IPS-15b (cell line): Measurements from ENCODE around the gene PNKD.
A peak's percentile ranks its signal among the peaks of the same experiment; 100 is the strongest.
"Not testable (repeated sequence)": the region's sequence is repeated elsewhere in the genome, so short reads cannot be mapped to it uniquely, and the experiment has no call there.

Experiments
- H3K27me3 ChIP-seq: one replicate; pipeline ENCODE4 v1.6.1; 2013; ENCODE audit warnings: low read length; ENCODE audit not compliant: control insufficient read depth, insufficient read depth
- H3K36me3 ChIP-seq: one replicate; pipeline ENCODE4 v1.6.1; 2013; ENCODE audit warnings: low read length; ENCODE audit not compliant: control insufficient read depth, insufficient read depth
- H3K4me1 ChIP-seq: one replicate; pipeline ENCODE4 v1.6.1; 2013; ENCODE audit warnings: mild to moderate bottlenecking, low read length; ENCODE audit not compliant: control insufficient read depth, insufficient read depth
- H3K4me3 ChIP-seq: one replicate; pipeline ENCODE4 v1.5.1; 2013; ENCODE audit warnings: low read depth, low read length
- H3K9ac ChIP-seq: one replicate; pipeline ENCODE4 v1.6.1; 2013; ENCODE audit warnings: low read depth, mild to moderate bottlenecking, low read length
- H3K9me3 ChIP-seq: one replicate; pipeline ENCODE4 v1.6.1; 2013; ENCODE audit warnings: mild to moderate bottlenecking, low read length; ENCODE audit not compliant: control insufficient read depth, insufficient read depth

Gene PNKD

GRCh38 chr2:218266316-218266979, 3.9 kb upstream of the PNKD start:
- no peak overlapping the region for H3K9ac ChIP-seq
- peaks cover 4% of the 10 kb centered on the region for H3K4me1 ChIP-seq
- H3K36me3 ChIP-seq = peaks cover 33% of the 10 kb centered on the region
- H3K9me3 ChIP-seq = no peaks in the 10 kb centered on the region
- H3K4me3 ChIP-seq = no peak overlapping the region
- no peaks in the 10 kb centered on the region for H3K27me3 ChIP-seq

GRCh38 chr2:218267259-218267658, 3.1 kb upstream of the PNKD start:
- H3K9ac ChIP-seq = no peak overlapping the region
- H3K36me3 ChIP-seq = peaks cover 33% of the 10 kb centered on the region
- H3K27me3 ChIP-seq = no peaks in the 10 kb centered on the region
- H3K4me1 ChIP-seq = peaks cover 3% of the 10 kb centered on the region
- no peaks in the 10 kb centered on the region for H3K9me3 ChIP-seq
- H3K4me3 ChIP-seq = no peak overlapping the region

- Histone ChIP-seq H3K27me3 (no peaks in the 10 kb centered on the region), H3K4me1 (peaks cover 3% of the 10 kb centered on the region), H3K9ac (peak overlapping the region; percentile 87), H3K9me3 (no peaks in the 10 kb centered on the region), H3K36me3 (peaks cover 40% of the 10 kb centered on the region), H3K4me3 (peak overlapping the region; percentile 92)
Observed at GRCh38 chr2:218270721-218271486, 585 bp downstream of the PNKD start.

- no peaks in the 10 kb centered on the region for H3K27me3 ChIP-seq
- peaks cover 3% of the 10 kb centered on the region for H3K4me1 ChIP-seq
- H3K9me3 ChIP-seq = no peaks in the 10 kb centered on the region
- H3K9ac ChIP-seq = peak overlapping the region; percentile 87
- H3K4me3 ChIP-seq = peak overlapping the region; percentile 92
- H3K36me3 ChIP-seq = peaks cover 36% of the 10 kb centered on the region
Observed at GRCh38 chr2:218271487-218271797, 1.1 kb downstream of the PNKD start.

GRCh38 chr2:218271865-218272530, 1.7 kb downstream of the PNKD start:
- Histone ChIP-seq H3K36me3 (peaks cover 38% of the 10 kb centered on the region), H3K9me3 (no peaks in the 10 kb centered on the region), H3K4me1 (peaks cover 3% of the 10 kb centered on the region), H3K4me3 (no peak overlapping the region), H3K9ac (no peak overlapping the region), H3K27me3 (no peaks in the 10 kb centered on the region)

GRCh38 chr2:218272531-218273212, 2.4 kb downstream of the PNKD start:
- Histone ChIP-seq H3K36me3 (peaks cover 33% of the 10 kb centered on the region), H3K9me3 (no peaks in the 10 kb centered on the region), H3K9ac (no peak overlapping the region), H3K4me3 (no peak overlapping the region), H3K27me3 (no peaks in the 10 kb centered on the region), H3K4me1 (peaks cover 3% of the 10 kb centered on the region)

GRCh38 chr2:218273214-218273907, 3.0 kb downstream of the PNKD start:
- H3K4me3 ChIP-seq, H3K9ac ChIP-seq, H3K9me3 ChIP-seq, H3K4me1 ChIP-seq, H3K27me3 ChIP-seq: not testable (repeated sequence)
- peaks cover 32% of the 10 kb centered on the region for H3K36me3 ChIP-seq

GRCh38 chr2:218273908-218274249, 3.6 kb downstream of the PNKD start:
- H3K9me3 ChIP-seq = no peaks in the 10 kb centered on the region
- peaks cover 36% of the 10 kb centered on the region for H3K36me3 ChIP-seq
- H3K4me1 ChIP-seq = peaks cover 3% of the 10 kb centered on the region
- no peak overlapping the region for H3K4me3 ChIP-seq
- no peaks in the 10 kb centered on the region for H3K27me3 ChIP-seq
- no peak overlapping the region for H3K9ac ChIP-seq

- Histone ChIP-seq H3K9me3 (no peaks in the 10 kb centered on the region), H3K36me3 (peaks cover 40% of the 10 kb centered on the region), H3K4me3 (no peak overlapping the region), H3K27me3 (no peaks in the 10 kb centered on the region), H3K9ac (no peak overlapping the region), H3K4me1 (no peaks in the 10 kb centered on the region)
Observed at GRCh38 chr2:218274586-218274985, 4.3 kb downstream of the PNKD start.

GRCh38 chr2:218275371-218276072, 5.2 kb downstream of the PNKD start:
- no peaks in the 10 kb centered on the region for H3K4me1 ChIP-seq
- H3K27me3 ChIP-seq = no peaks in the 10 kb centered on the region
- peaks cover 40% of the 10 kb centered on the region for H3K36me3 ChIP-seq
- no peaks in the 10 kb centered on the region for H3K9me3 ChIP-seq
- H3K9ac ChIP-seq = peak overlapping the region; percentile 24
- H3K4me3 ChIP-seq = no peak overlapping the region
